GM10248 (cell line): ENCODE results near the gene SUCLG1.

Experiments
- CTCF ChIA-PET: fragments of 300-600 bp; sonication (Branson Sonifier 250); formaldehyde crosslinking; extraction: SDS; loops from one replicate; lab custom pipeline; 2021; ENCODE audit warnings: antibody characterized with exemption; lab: Yijun Ruan, JAX
- POLR2A ChIA-PET: fragments of 350-650 bp; sonication (Branson Sonifier 250); formaldehyde crosslinking; extraction: SDS; loops from one replicate; lab custom pipeline; 2020; ENCODE audit warnings: antibody characterized with exemption; lab: Yijun Ruan, JAX
- DNase-seq: peaks from one replicate; pipeline ENCODE4 v3.0.0; 2012; ENCODE audit errors: extremely low spot score
- TF ChIP-seq, protein P1 (sequence below): IDR thresholded peaks from 2 replicates; pipeline ENCODE4 v1.5.1; 2012; ENCODE audit warnings: mild to moderate bottlenecking, low read depth; ENCODE audit errors: extremely low read depth, missing control alignments, control extremely low read depth

Gene SUCLG1

GRCh38 chr2:84457686-84458085 is 1.4 kb downstream of the SUCLG1 start:
- DNase-seq: no peak
- TF ChIP-seq, protein P1, sequence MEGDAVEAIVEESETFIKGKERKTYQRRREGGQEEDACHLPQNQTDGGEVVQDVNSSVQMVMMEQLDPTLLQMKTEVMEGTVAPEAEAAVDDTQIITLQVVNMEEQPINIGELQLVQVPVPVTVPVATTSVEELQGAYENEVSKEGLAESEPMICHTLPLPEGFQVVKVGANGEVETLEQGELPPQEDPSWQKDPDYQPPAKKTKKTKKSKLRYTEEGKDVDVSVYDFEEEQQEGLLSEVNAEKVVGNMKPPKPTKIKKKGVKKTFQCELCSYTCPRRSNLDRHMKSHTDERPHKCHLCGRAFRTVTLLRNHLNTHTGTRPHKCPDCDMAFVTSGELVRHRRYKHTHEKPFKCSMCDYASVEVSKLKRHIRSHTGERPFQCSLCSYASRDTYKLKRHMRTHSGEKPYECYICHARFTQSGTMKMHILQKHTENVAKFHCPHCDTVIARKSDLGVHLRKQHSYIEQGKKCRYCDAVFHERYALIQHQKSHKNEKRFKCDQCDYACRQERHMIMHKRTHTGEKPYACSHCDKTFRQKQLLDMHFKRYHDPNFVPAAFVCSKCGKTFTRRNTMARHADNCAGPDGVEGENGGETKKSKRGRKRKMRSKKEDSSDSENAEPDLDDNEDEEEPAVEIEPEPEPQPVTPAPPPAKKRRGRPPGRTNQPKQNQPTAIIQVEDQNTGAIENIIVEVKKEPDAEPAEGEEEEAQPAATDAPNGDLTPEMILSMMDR: no peak
- POLR2A ChIA-PET: no interaction called here
- CTCF ChIA-PET: interaction anchor here (1.2 to 3.4 kb wide), 2 partner anchors 449 to 468 kb away, joined by 4 to 12 read pairs; no protein-coding TSS in a partner anchor

GRCh38 chr2:84456156-84456555 is 2.9 kb downstream of the SUCLG1 start:
- ChIA-PET CTCF (no interaction called here), POLR2A (no interaction called here)
- no peak for DNase-seq
- TF ChIP-seq, protein P1: no peak

- CTCF ChIA-PET: interaction anchor here (2.1 kb wide), 1 partner anchor 471 kb away, joined by 4 read pairs; no protein-coding TSS in a partner anchor
These were observed 4.5 kb downstream of the SUCLG1 start for GRCh38 chr2:84454581-84454980.

GRCh38 chr2:84452624-84453023 is 6.5 kb downstream of the SUCLG1 start:
- ChIA-PET POLR2A (no interaction called here), CTCF (interaction anchor here (0.9 to 2.5 kb wide), 3 partner anchors 10 to 37 kb away, joined by 3 to 7 read pairs (median 3); no protein-coding TSS in a partner anchor)
- TF ChIP-seq, protein P1: no peak

More at GRCh38 chr2:84454581-84454980, 4.5 kb downstream of the SUCLG1 start:
- TF ChIP-seq, protein P1: no peak
- POLR2A ChIA-PET: no interaction called here
- no peak for DNase-seq

DNA sequence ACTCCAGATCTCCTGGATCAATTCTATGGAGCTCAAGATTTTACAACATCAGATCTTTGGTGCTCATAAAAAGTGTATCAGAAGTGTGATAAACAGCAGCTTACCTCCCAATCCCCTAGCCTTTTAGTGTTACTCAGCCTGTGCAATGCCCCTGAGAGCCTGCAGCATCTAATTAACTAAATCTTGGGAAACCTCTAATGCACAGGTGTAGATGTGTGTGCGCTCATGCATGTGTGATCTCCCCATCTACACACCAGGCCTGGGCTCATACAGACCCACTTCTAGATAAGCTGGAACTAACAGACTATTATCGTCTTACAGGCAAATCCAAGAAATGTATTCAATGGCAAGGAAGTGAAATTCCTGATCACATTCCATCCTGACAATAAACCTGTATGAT is 7.5 kb downstream of the SUCLG1 start:
- TF ChIP-seq, protein P1: no peak
- DNase-seq: no peak
- POLR2A ChIA-PET: interaction anchor here (0.6 kb wide), 1 partner anchor 454 kb away, joined by 3 read pairs; no protein-coding TSS in a partner anchor
- CTCF ChIA-PET: interaction anchor here (0.7 to 2.5 kb wide), 3 partner anchors 9 to 474 kb away, joined by 3 to 7 read pairs (median 3); no protein-coding TSS in a partner anchor

More at GRCh38 chr2:84452624-84453023, 6.5 kb downstream of the SUCLG1 start:
- no peak for DNase-seq

DNA sequence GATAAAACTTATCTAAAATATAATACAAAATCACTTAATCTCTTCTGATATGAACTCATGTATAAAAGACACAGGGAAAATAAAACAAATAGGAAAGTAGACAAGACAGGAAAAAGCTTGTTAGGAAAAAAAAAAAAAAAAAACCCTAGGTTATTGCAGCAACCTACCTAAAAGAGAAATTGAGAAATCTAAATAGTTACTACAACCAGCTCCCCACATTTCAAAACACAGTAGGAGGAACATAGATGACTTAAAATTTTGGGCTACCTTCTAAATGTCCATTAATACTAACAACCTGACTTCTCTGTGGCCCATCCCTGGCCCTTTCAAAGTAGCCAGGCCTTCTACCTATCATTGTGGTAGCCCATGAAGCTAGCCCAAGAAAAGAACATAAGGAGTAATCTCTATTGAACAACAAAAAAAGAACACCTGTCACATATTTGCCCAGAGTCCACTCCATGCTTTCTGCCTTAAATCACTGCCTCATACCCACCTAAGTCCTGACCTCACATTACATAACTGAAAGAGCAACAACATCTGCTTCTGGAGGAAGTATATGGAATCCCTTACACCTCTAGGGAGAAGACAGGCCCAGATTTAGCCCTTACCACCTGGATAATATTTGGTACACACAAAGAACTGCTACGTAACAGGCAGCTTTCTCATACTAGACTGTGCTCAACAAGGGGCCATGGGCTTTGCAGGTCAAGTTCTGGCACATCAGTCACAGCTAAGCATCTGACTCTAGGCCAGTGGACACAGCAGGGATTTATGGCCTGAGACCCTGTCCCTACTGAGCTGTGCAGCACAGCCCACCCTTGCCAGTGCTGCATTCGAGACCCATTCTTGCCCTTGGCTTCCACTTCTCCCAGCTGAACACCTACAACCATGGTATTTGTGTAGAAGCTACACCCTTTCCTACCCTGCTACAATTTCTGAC is 8.5 kb downstream of the SUCLG1 start:
- POLR2A ChIA-PET: interaction anchor here (0.6 kb wide), 1 partner anchor 25 kb away, joined by 3 read pairs; no protein-coding TSS in a partner anchor
- TF ChIP-seq, protein P1: no peak
- DNase-seq: no peak
- CTCF ChIA-PET: interaction anchor here (0.7 to 2.5 kb wide), 3 partner anchors 8 to 475 kb away, joined by 3 to 7 read pairs (median 3); no protein-coding TSS in a partner anchor
